SHP77 treated with DMSO at 0.1 percent for 48 hours (cell line): ENCODE results near the gene PDSS2.
"Not testable (repeated sequence)": the region's sequence is repeated elsewhere in the genome, so short reads cannot be mapped to it uniquely, and the experiment has no call there.

Source experiments
- DNase-seq: peaks from one replicate; lab custom pipeline; 2025; lab: John Stamatoyannopoulos, UW

PDSS2 gene

DNA sequence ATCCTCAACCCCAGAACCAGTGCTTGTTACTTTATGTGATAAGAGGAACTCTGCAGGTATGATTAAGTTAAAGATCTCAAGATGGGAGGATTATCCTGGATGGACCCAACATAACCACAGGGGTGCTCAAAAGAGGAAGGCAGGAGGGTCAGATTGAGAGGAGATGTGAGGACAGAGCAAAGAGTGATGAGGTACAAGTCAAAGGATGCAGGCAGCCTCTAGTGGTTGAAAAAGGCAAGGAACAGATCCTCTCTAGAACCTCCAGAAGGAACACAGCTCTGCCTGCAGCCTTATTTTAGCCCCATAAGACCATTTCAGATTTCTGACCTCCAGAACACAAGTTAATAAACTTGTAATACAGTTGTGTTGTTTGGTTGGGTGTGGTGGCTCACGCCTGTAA, 41.2 kb downstream of the PDSS2 start:
- no peak for DNase-seq

DNA sequence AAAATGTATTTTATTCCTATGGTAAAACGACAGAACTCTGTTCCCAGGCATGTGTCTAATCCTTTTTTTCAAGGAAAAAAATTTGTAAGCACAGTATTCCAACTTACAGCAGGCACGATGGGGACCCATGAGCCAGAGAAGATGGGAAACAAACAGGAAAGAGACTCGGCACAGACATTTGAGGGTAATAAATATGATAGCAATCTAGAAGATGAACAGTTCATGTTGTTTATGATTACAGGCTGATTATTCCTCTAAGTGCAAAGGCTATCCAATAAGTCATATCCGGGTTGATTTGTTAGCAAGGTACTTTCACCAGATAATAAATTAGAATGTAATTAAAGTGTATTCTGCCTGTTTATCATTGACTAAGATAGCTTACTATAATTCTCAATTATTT, 43.2 kb downstream of the PDSS2 start:
- DNase-seq, result no peak

DNA sequence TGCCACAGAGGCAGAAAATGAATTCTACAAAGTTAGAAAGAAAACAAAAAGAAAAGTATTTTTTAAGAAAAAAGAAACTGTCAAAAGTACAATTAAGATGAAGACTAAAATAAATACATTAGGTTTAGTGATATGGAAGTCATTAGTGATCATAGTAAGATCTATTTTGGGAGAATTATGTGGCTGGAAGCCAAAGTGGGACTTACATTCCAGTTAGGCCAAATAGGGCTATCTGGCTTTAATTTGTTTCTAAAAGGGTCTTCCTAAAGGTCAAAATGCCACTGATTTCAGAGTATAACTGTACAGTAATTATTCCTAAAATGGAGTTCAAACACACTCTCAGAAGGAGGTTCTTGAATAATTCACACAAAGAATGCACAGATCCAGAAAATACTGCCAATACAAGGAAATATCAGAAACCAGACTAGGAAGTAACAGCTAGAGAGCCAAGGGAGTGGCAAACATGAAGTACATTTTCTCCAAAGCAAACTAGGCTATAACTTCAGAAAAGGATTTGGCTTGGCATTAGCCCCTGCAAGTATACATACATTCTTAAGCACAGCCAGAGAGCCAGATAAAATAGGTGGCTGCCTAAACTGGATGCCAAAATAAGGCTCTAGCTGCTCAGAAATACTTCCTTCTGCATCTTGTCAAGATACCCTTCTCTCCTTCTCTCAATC, 45.3 kb downstream of the PDSS2 start:
- no peak for DNase-seq

DNA sequence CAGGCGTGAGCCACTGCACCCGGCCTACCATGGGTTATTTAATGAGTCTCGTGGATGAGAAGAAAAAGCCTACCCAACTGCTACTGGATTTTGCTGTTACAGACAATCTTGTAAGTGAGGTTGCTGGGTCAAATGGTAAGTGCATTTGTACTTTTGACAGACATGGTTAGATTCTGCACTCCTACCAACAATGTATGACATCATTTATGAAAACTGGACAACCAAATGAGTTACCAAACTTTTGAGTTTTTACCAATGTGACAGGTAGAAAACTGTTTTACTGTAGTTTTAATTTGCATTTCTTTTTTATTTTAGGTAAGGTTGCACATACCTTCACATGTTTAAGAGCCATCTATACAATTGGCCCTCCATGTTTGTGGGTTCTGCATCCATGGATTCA, 48.2 kb downstream of the PDSS2 start:
- DNase-seq, result no peak

DNA sequence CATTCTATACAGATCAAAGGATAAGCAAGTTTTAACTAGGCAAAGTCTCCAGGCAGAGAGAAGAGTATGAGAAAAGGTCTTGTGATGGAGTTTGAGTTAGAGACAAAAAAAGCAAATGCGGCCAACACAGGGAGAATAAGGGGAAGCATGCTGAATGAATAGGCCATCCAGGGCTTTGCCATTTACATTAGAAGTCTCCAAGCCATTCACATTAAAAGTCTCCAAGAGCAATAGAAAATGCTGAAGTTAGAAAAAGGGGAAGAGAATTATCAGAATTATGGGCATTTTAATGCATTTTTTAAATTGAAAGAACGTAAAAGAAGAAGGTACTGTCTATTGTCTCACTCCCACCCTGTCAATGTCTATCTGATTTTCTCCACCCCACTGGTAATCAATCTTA, 49.4 kb downstream of the PDSS2 start:
- DNase-seq, result no peak

DNA sequence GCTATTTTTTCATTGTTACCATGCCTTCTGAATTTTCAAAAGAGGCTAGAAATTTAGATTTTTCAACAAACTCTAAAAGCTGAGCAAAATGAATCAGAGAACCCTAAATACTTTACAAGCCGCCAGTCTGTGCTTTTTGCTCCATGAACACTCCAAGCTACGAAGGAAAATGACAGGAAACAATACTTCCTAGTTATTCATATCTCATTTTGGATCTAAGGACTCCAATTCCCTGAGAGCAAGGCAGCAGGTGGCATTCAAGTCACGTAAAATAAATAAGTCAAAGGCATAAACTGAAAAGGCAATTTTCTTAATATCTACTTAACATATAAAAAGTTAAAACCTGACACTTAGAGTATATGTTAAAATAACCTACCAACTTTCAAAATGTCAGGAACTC, 50.6 kb downstream of the PDSS2 start:
- no peak for DNase-seq

DNA sequence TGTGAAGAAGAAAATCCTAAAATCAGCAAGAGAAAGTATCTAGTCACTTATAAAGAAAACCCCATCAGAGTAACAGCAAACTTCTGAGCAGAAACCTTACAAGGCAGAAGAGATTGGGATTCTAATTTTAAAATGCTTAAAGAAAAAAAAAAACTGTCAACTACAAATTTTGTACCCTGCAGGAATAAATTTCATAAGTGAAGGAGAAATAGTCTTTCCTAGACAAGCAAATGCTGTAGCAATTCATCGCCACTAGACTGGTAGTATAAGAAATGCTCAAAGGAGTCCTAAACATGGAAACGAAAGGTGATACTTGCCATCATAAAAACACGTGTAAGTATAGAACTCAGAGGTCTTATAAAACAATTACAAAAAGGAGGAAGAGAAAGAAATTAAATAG, 54.4 kb downstream of the PDSS2 start:
- DNase-seq, result no peak

DNA sequence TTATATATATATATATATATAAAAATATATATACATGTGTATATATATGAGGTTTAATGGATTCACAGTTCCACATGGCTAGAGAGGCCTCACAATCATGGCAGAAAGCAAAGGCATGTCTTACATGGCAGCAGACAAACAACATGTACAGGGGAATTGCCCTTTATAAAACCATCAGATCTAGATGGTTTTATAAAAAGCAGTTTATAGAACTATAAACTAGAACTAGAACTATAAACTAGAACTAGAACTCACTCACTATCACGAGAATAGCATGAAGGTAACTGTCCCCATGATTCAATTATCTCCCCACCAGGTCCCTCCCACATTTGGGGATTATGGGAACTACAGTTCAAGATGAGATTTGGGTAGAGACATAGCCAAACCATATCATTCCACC, 56.8 kb downstream of the PDSS2 start:
- DNase-seq, result no peak

DNA sequence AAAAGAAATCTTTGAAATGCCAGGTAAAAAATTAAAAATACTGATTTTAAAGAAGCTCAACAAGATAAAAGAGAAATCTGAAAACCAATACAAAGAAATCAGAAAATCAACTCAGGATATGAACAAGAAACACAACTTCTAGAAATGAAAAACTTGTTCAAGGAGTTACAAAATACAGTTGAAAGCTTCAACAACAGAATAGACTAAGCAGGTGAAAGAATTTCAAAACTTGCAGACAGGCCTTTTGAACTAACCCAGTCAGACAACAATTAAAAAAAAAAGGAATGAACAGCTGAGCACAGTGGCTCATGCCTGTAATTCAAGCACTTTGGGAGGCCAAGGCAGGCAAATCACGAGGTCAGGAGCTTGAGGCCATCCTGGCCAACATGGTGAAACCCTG, 57.8 kb downstream of the PDSS2 start:
- no peak for DNase-seq

DNA sequence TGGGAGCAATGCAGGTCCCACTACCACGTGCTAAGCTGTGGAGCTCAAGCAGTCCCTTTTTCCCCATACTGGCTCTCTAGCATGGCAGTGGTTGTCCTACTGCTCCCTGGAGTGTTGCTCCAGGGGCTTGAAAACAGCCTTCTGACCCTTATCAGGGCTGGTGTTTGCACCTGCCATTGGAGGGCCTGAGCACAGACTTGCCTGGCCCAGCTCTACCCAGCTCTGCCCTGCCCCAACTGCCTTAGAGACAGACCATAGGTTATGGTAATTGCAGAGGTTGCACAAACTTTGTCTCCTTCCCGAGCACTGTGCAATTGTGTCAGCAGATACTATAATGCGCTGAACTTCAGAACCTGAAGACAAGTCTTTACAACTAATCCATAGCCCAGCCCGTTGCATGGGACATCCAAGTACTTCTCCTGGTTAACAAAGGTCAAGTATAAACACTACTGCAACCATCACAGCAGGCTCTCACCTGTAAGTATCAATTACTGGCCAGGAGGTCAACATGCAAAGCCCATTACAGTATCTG, 58.7 kb downstream of the PDSS2 start:
- DNase-seq, result no peak

DNA sequence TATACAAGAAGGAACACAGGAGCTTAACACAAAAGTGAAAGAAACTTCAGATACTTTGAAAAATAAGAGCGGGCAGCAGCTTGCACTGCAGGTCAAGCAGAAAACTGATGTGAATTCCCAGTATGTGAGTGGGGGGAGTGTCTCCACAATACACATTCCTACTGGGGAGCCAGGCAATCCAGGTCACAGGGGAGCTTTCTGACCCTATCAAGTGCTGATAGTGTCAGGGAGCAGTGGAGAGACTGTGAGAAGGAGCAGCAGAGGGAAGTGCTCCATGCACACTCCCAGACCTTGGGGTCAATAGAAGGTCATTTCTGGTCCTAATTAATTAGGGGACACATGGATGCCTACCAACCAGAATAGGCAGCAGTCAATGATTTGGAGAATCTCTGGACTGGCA, 59.4 kb downstream of the PDSS2 start:
- no peak for DNase-seq

DNA sequence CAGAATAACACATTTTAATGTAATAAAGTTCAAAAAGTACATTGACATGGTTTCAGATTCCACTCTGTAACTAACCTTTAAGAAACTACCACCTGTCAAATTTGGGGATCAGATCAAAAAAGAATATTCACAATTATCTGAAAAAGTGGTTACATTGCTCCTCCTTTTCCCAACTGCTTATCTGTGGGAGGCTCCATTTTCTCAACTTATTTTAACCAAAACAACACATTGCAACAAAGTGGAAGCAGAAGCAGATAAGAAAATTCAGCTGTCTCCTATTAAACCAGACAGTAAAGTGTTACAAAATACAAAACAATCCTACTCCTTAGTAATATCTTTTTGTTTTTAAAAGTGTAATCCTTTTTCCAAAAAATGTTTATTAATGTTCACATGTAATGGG, 61.4 kb downstream of the PDSS2 start:
- DNase-seq, result no peak

DNA sequence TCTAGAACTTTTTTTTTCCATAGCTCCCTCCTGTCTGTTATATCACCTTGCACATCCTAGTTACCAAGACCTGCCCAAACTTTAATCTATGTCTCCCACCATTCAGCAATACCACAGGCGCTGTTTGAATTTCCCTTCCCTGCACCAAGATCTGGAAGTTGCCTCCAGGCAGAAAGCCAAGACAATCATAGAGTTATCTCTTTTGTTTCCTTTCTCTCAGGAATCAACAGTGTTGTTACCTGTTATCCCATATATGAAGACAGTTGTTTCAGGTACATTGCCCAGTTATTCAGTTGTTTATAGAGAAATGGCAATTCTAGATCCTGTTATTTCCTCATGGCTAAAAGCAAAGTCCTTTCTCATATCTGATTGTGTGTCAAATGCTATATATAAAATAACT, 63.2 kb downstream of the PDSS2 start:
- no peak for DNase-seq

DNA sequence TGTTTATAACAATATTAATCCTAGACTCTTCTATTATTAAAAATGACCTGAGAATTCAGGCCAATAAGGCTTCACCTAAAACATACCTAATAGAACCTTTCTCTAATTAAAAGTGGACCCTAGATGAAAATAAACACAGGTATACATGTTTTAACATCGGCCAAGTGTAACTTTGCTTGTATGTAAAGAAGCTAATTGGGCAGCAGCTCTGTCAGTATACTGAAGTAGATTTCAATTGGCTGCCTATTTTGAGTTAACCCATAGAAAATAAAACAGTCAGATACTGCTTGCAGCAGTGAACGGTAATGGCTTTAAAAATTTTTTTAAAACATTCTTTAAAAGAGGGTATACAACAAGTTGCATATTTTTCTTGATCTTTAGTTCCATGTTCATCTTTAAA, 67.3 kb downstream of the PDSS2 start:
- no peak for DNase-seq

DNA sequence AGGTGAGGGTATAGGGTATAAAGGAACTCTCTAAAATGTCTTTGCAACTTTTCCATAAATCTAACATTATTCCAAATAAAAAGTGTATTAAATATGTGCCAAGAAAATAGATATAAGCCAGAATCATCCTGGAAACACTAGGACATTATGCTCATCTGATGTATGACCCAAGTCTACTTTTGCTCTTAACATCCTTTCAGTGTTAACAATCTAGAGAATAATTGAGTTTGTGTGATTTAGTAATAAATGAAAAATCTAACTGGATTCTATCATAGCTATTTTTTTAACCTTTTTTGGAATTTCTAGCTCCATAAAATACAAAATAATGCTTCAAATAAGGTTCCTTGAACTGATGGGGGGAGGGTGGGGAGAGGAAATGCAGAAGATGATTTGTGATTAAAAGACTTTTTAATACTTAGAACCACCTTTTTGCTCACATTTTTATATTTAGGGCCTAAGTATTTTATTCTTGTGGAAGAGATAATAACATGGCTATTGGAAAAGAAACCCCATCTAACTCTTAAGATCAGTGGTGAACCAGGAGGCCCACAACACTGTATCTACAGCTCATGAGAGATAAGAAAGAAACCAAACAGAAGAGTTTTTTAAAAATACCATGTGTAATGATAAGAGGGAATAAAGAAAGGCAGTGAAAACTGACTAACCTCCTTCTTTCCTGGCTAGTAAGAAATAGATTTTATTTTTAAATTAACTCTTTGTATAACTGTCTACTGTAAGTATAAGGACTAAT, 68.5 kb downstream of the PDSS2 start:
- DNase-seq, result no peak

DNA sequence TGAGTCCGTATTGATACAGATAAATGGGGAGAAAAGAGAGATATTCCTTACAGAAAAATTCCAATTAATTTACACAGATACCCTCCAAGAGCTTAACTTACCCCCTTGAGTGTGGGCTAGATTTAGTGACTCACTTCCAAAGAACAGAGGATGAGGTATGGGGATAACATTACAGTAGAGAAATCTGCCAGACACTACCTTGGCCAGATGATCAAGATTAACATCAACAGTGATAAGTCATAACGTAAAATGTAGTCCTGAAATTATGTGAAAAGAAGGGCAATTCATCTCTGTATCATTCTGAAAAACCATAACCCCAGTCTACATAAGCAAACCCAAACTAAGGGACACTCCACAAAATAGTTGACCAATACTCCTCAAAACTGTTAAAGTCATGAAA, 69.3 kb downstream of the PDSS2 start:
- DNase-seq, result no peak

DNA sequence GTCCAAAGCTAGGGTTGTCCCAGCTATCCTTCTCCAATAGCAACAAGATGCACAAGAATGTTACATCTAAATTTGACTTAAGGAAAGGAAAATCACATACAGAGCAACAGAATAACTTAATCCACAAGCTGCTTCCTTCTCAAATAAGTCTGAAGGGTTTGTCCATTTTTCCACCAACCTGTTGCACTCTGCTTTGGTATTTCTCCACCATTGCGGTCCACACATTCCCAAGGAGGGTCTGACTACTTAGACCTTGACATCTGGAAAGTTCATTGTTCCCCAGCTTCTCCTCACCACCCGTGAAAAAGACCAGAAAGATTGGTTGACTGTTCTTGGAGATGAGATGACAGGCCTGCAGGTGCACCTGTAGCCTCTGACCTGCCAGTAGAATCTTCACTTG, 72.5 kb downstream of the PDSS2 start:
- DNase-seq, result no peak

DNA sequence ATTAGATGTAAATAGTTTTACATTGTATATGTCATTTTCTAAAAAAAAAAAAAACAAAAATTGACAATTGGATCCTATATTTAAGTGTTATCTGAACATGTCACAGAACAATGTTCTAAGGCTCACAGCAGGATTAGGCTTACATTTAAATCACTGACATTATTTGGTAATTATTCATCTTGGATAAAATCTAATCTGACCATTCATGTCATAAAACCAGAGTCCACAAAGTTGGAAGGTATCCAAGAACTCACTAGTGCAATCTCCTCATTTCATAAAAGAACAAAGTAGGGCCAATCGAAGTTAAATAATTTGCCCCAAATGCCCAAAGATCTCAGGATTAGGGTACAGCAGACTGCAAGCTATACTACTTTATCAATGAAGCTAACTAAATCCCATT, 73.0 kb downstream of the PDSS2 start:
- DNase-seq, result no peak

DNA sequence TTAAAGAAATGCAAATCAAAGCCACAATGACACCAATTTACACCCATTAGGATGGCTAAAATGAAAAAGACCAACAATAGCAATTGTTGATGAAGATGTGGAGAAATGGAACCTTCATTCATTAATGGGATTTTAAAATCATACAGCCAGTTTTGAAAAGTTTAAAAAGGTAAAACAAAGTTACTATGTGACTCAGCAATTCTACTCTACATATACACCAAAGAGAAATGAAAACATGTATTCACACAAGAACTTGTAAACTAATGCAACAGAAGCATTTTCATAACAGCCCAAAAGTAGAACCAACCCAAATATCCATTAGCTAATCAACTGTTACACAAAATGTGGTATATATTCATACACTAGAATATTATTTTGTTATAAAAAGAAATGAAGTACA, 75.7 kb downstream of the PDSS2 start:
- no peak for DNase-seq

DNA sequence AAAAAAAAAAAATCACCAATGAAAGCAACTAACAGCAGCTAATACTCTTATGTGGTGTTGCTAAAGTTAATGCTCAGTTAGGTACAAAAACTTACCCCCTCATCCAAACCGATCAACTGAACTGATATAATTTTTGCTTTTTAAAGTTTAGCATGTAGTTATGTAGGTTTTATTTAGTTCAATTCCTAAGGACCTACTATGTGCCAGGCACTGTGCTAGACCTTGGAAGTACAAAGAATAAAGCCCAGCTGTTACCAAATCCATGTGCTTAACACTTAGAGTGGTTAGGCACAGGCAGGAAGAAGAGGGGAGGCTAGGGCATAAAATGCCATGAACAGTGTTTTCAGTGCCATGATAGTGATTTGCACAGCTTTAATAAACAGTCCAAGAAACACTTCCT, 85.1 kb downstream of the PDSS2 start:
- no peak for DNase-seq

DNA sequence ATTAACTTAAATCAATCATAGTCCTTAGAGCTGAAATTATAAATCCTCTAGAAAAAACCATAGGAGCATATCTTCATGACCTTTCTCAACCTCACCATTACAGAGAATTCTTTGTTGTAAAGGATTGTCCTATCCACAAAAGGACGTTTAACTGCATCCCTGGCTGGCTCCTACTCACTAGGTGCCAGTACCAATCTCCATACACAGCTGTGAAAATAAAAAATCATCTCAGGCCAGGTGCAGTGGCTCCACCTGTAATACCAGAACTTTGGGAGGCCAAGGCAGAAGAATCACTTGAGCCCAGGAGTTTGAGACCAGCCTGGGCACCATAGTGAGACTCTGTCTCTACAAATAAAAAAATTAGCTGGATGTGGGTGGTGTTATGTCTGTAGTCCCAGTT, 89.9 kb downstream of the PDSS2 start:
- no peak for DNase-seq

DNA sequence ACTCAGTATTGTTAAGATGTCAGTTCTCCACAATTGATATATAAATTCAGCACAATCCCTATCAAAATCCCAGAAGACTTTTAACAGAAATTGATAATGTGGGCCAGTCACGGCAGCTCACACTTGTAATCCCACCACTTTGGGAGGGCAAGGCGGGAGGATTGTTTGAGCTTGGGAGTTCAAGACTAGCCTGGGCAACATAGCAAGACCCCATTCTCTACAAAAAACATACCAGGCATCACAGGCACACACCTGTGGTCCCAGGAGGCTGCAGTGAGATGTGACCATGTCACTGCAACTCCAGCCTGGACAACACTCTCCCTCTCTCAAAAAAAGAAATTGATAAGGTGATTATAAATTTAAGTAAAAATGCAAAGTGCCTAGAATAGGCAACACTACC, 90.9 kb downstream of the PDSS2 start:
- DNase-seq, result no peak

DNA sequence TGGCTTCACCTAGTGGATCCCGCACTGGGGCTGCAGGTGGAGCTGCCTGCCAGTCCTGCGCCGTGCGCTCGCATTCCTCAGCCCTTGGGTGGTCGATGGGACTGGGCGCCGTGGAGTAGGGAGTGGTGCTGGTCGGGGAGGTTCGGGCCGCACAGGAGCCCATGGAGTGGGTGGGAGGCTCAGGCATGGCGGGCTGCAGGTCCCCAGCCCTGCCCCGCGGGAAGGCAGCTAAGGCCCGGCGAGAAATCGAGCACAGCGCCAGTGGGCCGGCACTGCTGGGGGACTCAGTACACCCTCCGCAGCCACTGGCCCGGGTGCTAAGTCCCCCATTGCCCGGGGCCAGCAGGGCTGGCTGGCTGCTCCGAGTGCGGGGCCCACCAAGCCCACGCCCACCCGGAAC, 95.2 kb downstream of the PDSS2 start:
- DNase-seq, result not testable (repeated sequence)
